Lower leg skin (tissue), 4 donors: Measurements from ENCODE around the gene PLAAT5. TPM values are rescaled to one million over a fixed set of nuclear protein-coding genes. Genes with fewer than 3 reads are reported as not detected.

Experiments used
- DNase-seq, 2 donors: peaks; one replicate each; pipeline ENCODE4 v3.0.0-alpha.2; 2019; ENCODE audit warnings: low spot score in 2 of 2
- H3K4me3 ChIP-seq: fragments of 200-600 bp; sonication (generic); 2 replicates; pipeline ENCODE4 v1.5.1; 2017; ENCODE audit warnings: mild to moderate bottlenecking, low read depth; ENCODE audit not compliant: poor library complexity, severe bottlenecking
- POLR2A ChIP-seq, 2 donors: fragments of 450-650 bp; IDR thresholded peaks; one replicate each; pipeline ENCODE4 v1.6.1; 2016 to 2017; ENCODE audit warnings: antibody characterized with exemption in 2 of 2, mild to moderate bottlenecking in 1 of 2, moderate library complexity in 1 of 2
- WGBS, 2 donors: methylation state at CpG; one replicate each; pipeline ENCODE4 v1.1.5; 2018; 5-methylcytosine and 5-hydroxymethylcytosine counted together
- intact Hi-C: fragments of 100-400 bp; cut with DNase I; formaldehyde crosslinking; loops from one replicate; pipeline ENCODE4 v1.15.0; 2023; ENCODE audit warnings: low total_unique reads
- total RNA-seq, 4 donors: library from RNA; depleted of rRNA; stranded (reverse); fragments of >200 nt; gene quantifications; one replicate each; pipeline ENCODE4 v1.1.0, GENCODE V29; 2016
- TF ChIP-seq, protein P1 (sequence below), 3 donors: fragments of 450-650 bp; IDR thresholded peaks; one replicate each; pipeline ENCODE4 v1.5.1; 2016; ENCODE audit warnings: antibody characterized with exemption in 3 of 3, mild to moderate bottlenecking in 3 of 3, moderate library complexity in 2 of 3

PLAAT5 gene
- total RNA-seq, 4 donors from 2014 or later: 0.91 to 3.8 (median 1.2) TPM

DNA sequence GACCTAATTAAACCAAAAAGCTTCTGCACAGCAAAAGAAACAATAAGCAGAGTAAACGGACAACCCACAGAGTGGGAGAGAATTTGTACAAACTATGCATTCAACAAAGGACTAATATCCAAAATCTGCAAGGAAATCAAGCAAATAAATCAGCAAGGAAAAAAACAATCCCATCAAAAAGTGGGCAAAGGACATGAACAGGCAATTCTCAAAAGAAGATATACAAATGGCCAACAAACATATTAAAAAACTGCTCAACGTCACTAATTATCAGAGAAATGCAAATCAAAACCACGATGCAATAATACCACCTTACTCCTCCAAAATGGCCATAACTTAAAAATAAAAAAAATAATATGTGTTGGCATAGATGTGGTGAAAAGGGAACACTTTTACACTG lies 5.2 kb downstream of the PLAAT5 start:
- 83 to 89% methylated on average over 3 of the region's 3 CpGs for WGBS, 2 donors
- no peak for TF ChIP-seq POLR2A (IDR thresholded peaks at IDR 0.05)
- TF ChIP-seq, protein P1, sequence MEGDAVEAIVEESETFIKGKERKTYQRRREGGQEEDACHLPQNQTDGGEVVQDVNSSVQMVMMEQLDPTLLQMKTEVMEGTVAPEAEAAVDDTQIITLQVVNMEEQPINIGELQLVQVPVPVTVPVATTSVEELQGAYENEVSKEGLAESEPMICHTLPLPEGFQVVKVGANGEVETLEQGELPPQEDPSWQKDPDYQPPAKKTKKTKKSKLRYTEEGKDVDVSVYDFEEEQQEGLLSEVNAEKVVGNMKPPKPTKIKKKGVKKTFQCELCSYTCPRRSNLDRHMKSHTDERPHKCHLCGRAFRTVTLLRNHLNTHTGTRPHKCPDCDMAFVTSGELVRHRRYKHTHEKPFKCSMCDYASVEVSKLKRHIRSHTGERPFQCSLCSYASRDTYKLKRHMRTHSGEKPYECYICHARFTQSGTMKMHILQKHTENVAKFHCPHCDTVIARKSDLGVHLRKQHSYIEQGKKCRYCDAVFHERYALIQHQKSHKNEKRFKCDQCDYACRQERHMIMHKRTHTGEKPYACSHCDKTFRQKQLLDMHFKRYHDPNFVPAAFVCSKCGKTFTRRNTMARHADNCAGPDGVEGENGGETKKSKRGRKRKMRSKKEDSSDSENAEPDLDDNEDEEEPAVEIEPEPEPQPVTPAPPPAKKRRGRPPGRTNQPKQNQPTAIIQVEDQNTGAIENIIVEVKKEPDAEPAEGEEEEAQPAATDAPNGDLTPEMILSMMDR (IDR thresholded peaks at IDR 0.05): no peak
- intact Hi-C loops: no loop called here
- no peak overlapping the region for H3K4me3 ChIP-seq
- DNase-seq: no peak

DNA sequence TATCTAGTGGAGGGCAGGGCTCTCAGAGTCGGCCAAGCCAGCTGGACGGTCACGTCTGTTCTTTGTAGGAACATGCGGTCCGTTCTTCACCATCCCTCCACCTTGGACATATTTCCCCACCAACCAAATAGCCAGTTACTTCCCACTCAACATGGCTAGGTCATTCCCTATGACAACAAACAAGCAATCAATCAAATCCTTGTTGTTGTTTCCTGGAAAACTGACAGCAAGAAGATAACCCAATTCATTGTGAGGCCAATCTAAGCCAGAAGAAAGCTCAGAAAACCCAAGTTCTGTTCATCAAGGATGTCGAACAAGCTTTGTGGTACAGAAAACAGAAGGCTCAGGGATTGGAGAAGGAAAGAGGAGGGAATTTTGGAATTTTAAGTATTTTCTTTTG lies 10.9 kb downstream of the PLAAT5 start:
- intact Hi-C loops: no loop called here
- WGBS, 2 donors: 88 to 89% methylated on average over 6 of the region's 6 CpGs
- H3K4me3 ChIP-seq: no peak overlapping the region
- TF ChIP-seq, protein P1 (IDR thresholded peaks at IDR 0.05): no peak
- TF ChIP-seq POLR2A (IDR thresholded peaks at IDR 0.05): no peak
- DNase-seq: no peak

DNA sequence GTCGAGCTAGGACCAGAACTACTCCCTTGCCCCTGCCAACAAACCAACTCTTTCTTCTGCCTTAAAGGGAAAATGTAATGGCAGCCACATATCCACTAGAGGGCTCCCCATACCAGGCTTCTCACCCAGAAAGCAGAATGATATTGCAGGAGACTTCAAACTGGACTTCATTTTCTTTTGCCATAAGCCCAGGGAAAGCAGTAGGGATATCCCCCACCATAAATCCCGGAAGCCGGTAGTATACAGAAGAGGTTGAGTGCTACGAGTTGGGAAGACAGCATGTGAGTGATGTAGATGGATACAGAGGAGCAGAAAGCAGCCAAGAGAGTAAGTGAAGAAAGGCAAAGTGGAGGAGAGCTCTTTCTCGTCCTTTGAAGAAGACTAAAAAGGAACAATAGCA lies 12.1 kb downstream of the PLAAT5 start:
- DNase-seq: peak in 1 of 2 donors; percentile 47
- TF ChIP-seq, protein P1 (IDR thresholded peaks at IDR 0.05): peak in 1 of 3 donors; percentile 65
- no peak for TF ChIP-seq POLR2A (IDR thresholded peaks at IDR 0.05)
- H3K4me3 ChIP-seq: no peak overlapping the region
- WGBS, 2 donors: 14 to 16% methylated on average over 5 of the region's 5 CpGs
- intact Hi-C loops: loop anchor here (2.0 to 10.0 kb wide), 2 partner anchors 156 to 266 kb away; no protein-coding TSS in a partner anchor

DNA sequence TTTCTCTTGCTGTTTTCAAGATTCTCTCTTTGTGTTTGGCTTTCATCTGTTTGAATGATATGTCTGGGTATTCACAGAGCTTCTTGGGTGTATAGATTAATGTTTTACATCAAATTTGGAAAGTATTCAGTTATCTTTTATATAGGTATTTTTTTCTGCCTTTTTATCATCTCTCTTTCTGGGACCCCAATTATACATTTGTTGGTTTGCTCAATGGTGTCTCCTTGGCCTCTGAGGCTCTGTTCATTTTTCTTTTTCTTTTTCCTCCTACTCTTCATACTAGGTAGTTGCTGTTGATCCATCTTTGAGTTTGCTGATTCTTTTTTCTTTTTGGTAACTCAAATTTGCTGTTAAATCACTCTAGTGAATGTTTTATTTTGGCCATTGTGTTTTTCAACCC lies 14.3 kb downstream of the PLAAT5 start:
- intact Hi-C loops: loop anchor here (10.0 kb wide), 1 partner anchor 268 kb away; no protein-coding TSS in a partner anchor
- no peak overlapping the region for H3K4me3 ChIP-seq
- DNase-seq: no peak
- no peak for TF ChIP-seq POLR2A (IDR thresholded peaks at IDR 0.05)
- TF ChIP-seq, protein P1 (IDR thresholded peaks at IDR 0.05): no peak

DNA sequence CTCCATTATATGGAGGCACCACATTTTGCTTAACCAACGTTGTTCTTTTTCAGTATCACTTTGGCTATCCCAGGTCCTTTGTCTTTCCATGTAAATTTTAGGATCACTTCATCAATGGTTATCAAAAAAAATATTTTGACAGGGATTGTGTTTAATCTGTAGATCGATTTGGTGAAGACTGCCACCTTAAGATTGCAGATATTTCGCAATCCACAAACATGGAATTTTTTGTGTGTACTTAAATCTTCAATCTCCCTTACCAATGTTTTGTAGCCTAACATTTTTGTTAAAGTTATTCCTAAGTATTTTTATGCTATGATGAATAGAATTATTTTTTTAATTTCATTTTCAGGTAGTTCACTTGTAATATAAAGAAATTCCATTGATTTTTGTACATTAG lies 18.6 kb downstream of the PLAAT5 start:
- H3K4me3 ChIP-seq: no peak overlapping the region
- TF ChIP-seq, protein P1 (IDR thresholded peaks at IDR 0.05): no peak
- TF ChIP-seq POLR2A (IDR thresholded peaks at IDR 0.05): no peak
- intact Hi-C loops: loop anchor here (10.0 kb wide), 1 partner anchor 272 kb away; no protein-coding TSS in a partner anchor
- WGBS, 2 donors: 83 to 84% methylated on average over 3 of the region's 3 CpGs
- no peak for DNase-seq

DNA sequence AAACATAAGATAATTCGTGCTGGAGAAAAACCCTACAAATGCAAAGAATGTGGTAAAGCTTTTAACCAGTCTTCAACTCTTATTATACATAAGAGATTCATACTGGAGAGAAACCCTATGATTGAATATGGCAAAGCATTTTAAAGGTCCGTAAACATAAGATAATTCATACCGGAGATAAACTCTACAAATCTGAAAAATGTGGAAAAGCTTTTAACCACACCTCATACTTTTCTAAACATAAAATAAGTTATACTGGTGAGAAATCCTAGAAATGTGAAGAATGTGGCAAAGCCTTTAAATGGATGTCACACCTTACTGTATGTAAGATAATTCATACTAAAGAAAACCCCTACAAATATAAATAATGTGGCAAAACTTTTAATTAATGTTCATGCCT lies 20.7 kb downstream of the PLAAT5 start:
- 51 to 52% methylated on average over 3 of the region's 3 CpGs for WGBS, 2 donors
- TF ChIP-seq POLR2A (IDR thresholded peaks at IDR 0.05): no peak
- TF ChIP-seq, protein P1 (IDR thresholded peaks at IDR 0.05): no peak
- no peak for DNase-seq
- H3K4me3 ChIP-seq: no peak overlapping the region
- intact Hi-C loops: loop anchor here (10.0 kb wide), 1 partner anchor 274 kb away; no protein-coding TSS in a partner anchor
